PC-9 (cell line): Measurements from ENCODE around the gene UBE2E2. TPM values are rescaled to one million over a fixed set of nuclear protein-coding genes. Genes with fewer than 3 reads are reported as not detected.
"Not testable (repeated sequence)": the region's sequence is repeated elsewhere in the genome, so short reads cannot be mapped to it uniquely, and the experiment has no call there.

Experiments used
- BruUV-seq: library from RNA; stranded (reverse); fragments of 400-500 nt; replicated peaks from 2 replicates; lab custom pipeline; 2021; lab: Mats Ljungman, UMichigan
- CTCF ChIA-PET: fragments of 300-600 bp; sonication (Branson Sonifier 250); formaldehyde crosslinking; loops from one replicate; lab custom pipeline; 2022; ENCODE audit warnings: antibody characterized with exemption; lab: Charles Lee
- POLR2A ChIA-PET: fragments of 300-600 bp; sonication (Branson Sonifier 250); formaldehyde crosslinking; loops from one replicate; lab custom pipeline; 2022; ENCODE audit warnings: antibody characterized with exemption; ENCODE audit not compliant: unreplicated experiment; lab: Charles Lee
- DNase-seq, 2 experiments: peaks; one replicate each; pipeline versions ENCODE4 v3.0.0 to v3.0.0-alpha.2; 2015 to 2022; ENCODE audit warnings: mixed read lengths in 1 of 2
- H2AFZ ChIP-seq: fragments of 200-600 bp; sonication (generic); 2 replicates; pipeline ENCODE4 v1.8.1; 2017; ENCODE audit warnings: antibody characterized with exemption
- H3F3A ChIP-seq: fragments of 200-600 bp; sonication (generic); 2 replicates; pipeline ENCODE4 v1.8.1; 2017; ENCODE audit warnings: antibody characterized with exemption, mild to moderate bottlenecking, low read depth; ENCODE audit not compliant: insufficient read depth
- H3K27ac ChIP-seq: fragments of 200-600 bp; sonication (generic); 2 replicates; pipeline ENCODE4 v1.6.1; 2016; ENCODE audit warnings: mixed run types
- H3K27me3 ChIP-seq: fragments of 200-600 bp; sonication (generic); 2 replicates; pipeline ENCODE4 v1.6.1; 2016; ENCODE audit warnings: low read depth, mixed run types; ENCODE audit not compliant: insufficient read depth
- H3K36me3 ChIP-seq: fragments of 200-600 bp; sonication (generic); 2 replicates; pipeline ENCODE4 v1.6.1; 2016; ENCODE audit warnings: low read depth, mixed run types
- H3K4me1 ChIP-seq: fragments of 200-600 bp; sonication (generic); replicated peaks from 2 replicates; pipeline ENCODE4 v1.6.1; 2016; ENCODE audit warnings: mixed run types; ENCODE audit not compliant: insufficient read depth
- H3K4me2 ChIP-seq: fragments of 200-600 bp; sonication (generic); 2 replicates; pipeline ENCODE4 v1.6.1; 2017; ENCODE audit warnings: mixed run types
- H3K4me3 ChIP-seq: fragments of 200-600 bp; sonication (generic); 2 replicates; pipeline ENCODE4 v1.6.1; 2016; ENCODE audit warnings: mixed run types
- H3K79me2 ChIP-seq: fragments of 200-600 bp; sonication (generic); 2 replicates; pipeline ENCODE4 v1.6.1; 2017; ENCODE audit warnings: low read depth, mixed run types
- H3K9me2 ChIP-seq: fragments of 200-600 bp; sonication (generic); 2 replicates; pipeline ENCODE4 v1.8.1; 2017; ENCODE audit warnings: mild to moderate bottlenecking; ENCODE audit not compliant: insufficient read depth
- H3K9me3 ChIP-seq: fragments of 200-600 bp; sonication (generic); 2 replicates; pipeline ENCODE4 v1.8.1; 2016; ENCODE audit warnings: low read depth; ENCODE audit not compliant: insufficient read depth
- H4K20me1 ChIP-seq: fragments of 200-600 bp; sonication (generic); 2 replicates; pipeline ENCODE4 v1.8.1; 2017; ENCODE audit not compliant: insufficient read depth
- CTCF ChIP-seq: fragments of 200-600 bp; sonication (generic); conservative IDR thresholded peaks from 2 replicates; pipeline ENCODE4 v1.6.1; 2017; ENCODE audit warnings: mixed run types, antibody characterized with exemption, mild to moderate bottlenecking, moderate library complexity
- EZH2 ChIP-seq: fragments of 200-600 bp; sonication (generic); IDR thresholded peaks from 2 replicates; pipeline ENCODE4 v1.8.0; 2017; ENCODE audit warnings: antibody characterized with exemption, low read depth
- intact Hi-C: fragments of 100-400 bp; cut with micrococcal nuclease; formaldehyde crosslinking; loops from one replicate; pipeline ENCODE4 v1.10.0; 2022; ENCODE audit not compliant: unreplicated experiment
- total RNA-seq: library from RNA; stranded (reverse); gene quantifications from 2 replicates; pipeline ENCODE4 v1.2.3, GENCODE V29; 2021

The UBE2E2 gene
- total RNA-seq, 1 experiment from 2014 or later: 48.7 TPM

GRCh38 chr3:23342343-23342742 lies 139.2 kb downstream of the UBE2E2 start:
- H4K20me1 ChIP-seq: peaks cover 3% of the 10 kb centered on the region; the same call in 1 of the 2 replicates
- no peaks in the 10 kb centered on the region for H3K27me3 ChIP-seq
- no peaks in the 10 kb centered on the region for H3K4me1 ChIP-seq
- BruUV-seq: no TSS peak
- no peak overlapping the region for H3K4me2 ChIP-seq
- no peak for DNase-seq
- peaks cover 4% of the 10 kb centered on the region; the same call in 1 of the 2 replicates for H3K9me3 ChIP-seq
- no peak overlapping the region for H3K4me3 ChIP-seq
- no peaks in the 10 kb centered on the region for H3K36me3 ChIP-seq
- POLR2A ChIA-PET: no interaction called here
- H3K27ac ChIP-seq: no peak overlapping the region
- no peak overlapping the region for H2AFZ ChIP-seq
- CTCF ChIA-PET: interaction anchor here (0.7 kb wide), 1 partner anchor 397 kb away, joined by 5 read pairs; no protein-coding TSS in a partner anchor
- TF ChIP-seq CTCF: no peak
- no peaks in the 10 kb centered on the region for H3F3A ChIP-seq
- H3K79me2 ChIP-seq: peaks cover 9% of the 10 kb centered on the region; the same call in 1 of the 2 replicates
- intact Hi-C loops: no loop called here
- no peaks in the 10 kb centered on the region for H3K9me2 ChIP-seq

GRCh38 chr3:23343509-23343908 lies 140.4 kb downstream of the UBE2E2 start:
- Histone ChIP-seq H3K27me3 (no peaks in the 10 kb centered on the region), H3K79me2 (peaks cover 9% of the 10 kb centered on the region; the same call in 1 of the 2 replicates), H3K9me2 (no peaks in the 10 kb centered on the region), H3K9me3 (peaks cover 4% of the 10 kb centered on the region; the same call in 1 of the 2 replicates), H3K27ac (no peak overlapping the region), H3K4me3 (no peak overlapping the region), H2AFZ (no peak overlapping the region), H3K4me1 (no peaks in the 10 kb centered on the region), H3K4me2 (no peak overlapping the region), H3K36me3 (no peaks in the 10 kb centered on the region), H4K20me1 (peaks cover 3% of the 10 kb centered on the region; the same call in 1 of the 2 replicates), H3F3A (no peaks in the 10 kb centered on the region)
- ChIA-PET CTCF (no interaction called here), POLR2A (no interaction called here)
- intact Hi-C loops: no loop called here
- BruUV-seq: no TSS peak
- no peak for DNase-seq
- TF ChIP-seq CTCF: no peak
- TF ChIP-seq EZH2: no peak

GRCh38 chr3:23344886-23345285 lies 141.8 kb downstream of the UBE2E2 start:
- no TSS peak for BruUV-seq
- POLR2A ChIA-PET: no interaction called here
- peaks cover 4% of the 10 kb centered on the region; the same call in 1 of the 2 replicates for H3K9me3 ChIP-seq

GRCh38 chr3:23349444-23349843 lies 146.3 kb downstream of the UBE2E2 start:
- H3K79me2 ChIP-seq, H3F3A ChIP-seq, H3K9me2 ChIP-seq, H3K36me3 ChIP-seq, H3K4me1 ChIP-seq, POLR2A ChIA-PET, intact Hi-C loops, H4K20me1 ChIP-seq, H3K9me3 ChIP-seq, CTCF ChIA-PET, DNase-seq, H2AFZ ChIP-seq, BruUV-seq, H3K27me3 ChIP-seq, H3K4me3 ChIP-seq, H3K4me2 ChIP-seq, H3K27ac ChIP-seq: not testable (repeated sequence)

More at GRCh38 chr3:23344886-23345285, 141.8 kb downstream of the UBE2E2 start:
- Histone ChIP-seq H3K27me3 (no peaks in the 10 kb centered on the region), H3K4me2 (no peak overlapping the region), H3K9me2 (no peaks in the 10 kb centered on the region), H4K20me1 (peaks cover 3% of the 10 kb centered on the region; the same call in 1 of the 2 replicates), H2AFZ (no peak overlapping the region), H3F3A (no peaks in the 10 kb centered on the region), H3K36me3 (no peaks in the 10 kb centered on the region), H3K4me1 (no peaks in the 10 kb centered on the region), H3K27ac (no peak overlapping the region), H3K79me2 (0 out of 2 replicates have a peak, but pooled peaks cover 3% of the 10 kb centered on the region), H3K4me3 (no peak overlapping the region)
- TF ChIP-seq EZH2: no peak
- TF ChIP-seq CTCF: no peak
- intact Hi-C loops: no loop called here
- no peak for DNase-seq
- CTCF ChIA-PET: no interaction called here
